Peyer's patch (tissue), 4 donors: ENCODE measurements around the gene TMEM131L. TPM values are rescaled to one million over a fixed set of nuclear protein-coding genes. Genes with fewer than 3 reads are reported as not detected.

Experiments
- DNase-seq, 3 donors: peaks; one replicate each; pipeline ENCODE4 v3.0.0-alpha.2; 2017 to 2019
- H3K27ac ChIP-seq, 4 donors: fragments of 200-600 bp; sonication (generic); one replicate each; pipeline ENCODE4 v1.5.1; 2016 to 2019
- H3K27me3 ChIP-seq, 2 donors: fragments of 200-600 bp; sonication (generic); one replicate each; pipeline ENCODE4 v1.5.1; 2019
- H3K36me3 ChIP-seq, 3 donors: fragments of 200-600 bp; sonication (generic); one replicate each; pipeline ENCODE4 v1.5.1; 2016 to 2019
- H3K4me1 ChIP-seq, 4 donors: fragments of 200-600 bp; sonication (generic); one replicate each; pipeline ENCODE4 v1.5.1; 2016 to 2019
- H3K4me3 ChIP-seq, 4 donors: fragments of 200-600 bp; sonication (generic); 1 replicate in 3 of 4; 2 replicates in 1 of 4; pipeline ENCODE4 v1.5.1; 2016 to 2019; ENCODE audit warnings: mild to moderate bottlenecking in 1 of 4
- H3K9me3 ChIP-seq, 4 donors: fragments of 200-600 bp; sonication (generic); one replicate each; pipeline ENCODE4 v1.5.1; 2016 to 2019; ENCODE audit warnings: mild to moderate bottlenecking in 1 of 4
- CTCF ChIP-seq, 6 experiments: fragments of 450-650 bp in 4 of 6; fragments of 200-600 bp in 2 of 6; sonication (generic) in 1 of 6; IDR thresholded peaks; one replicate each; pipeline ENCODE4 v1.5.1; 2017 to 2019; ENCODE audit warnings: antibody characterized with exemption in 6 of 6, mild to moderate bottlenecking in 3 of 6, moderate library complexity in 1 of 6
- POLR2A ChIP-seq, 2 donors: fragments of 450-650 bp; IDR thresholded peaks; one replicate each; pipeline ENCODE4 v1.5.1; 2017; ENCODE audit warnings: antibody characterized with exemption in 2 of 2, mild to moderate bottlenecking in 2 of 2, moderate library complexity in 2 of 2
- total RNA-seq, 4 donors: library from RNA; depleted of rRNA; stranded (reverse); fragments of >200 nt; gene quantifications; one replicate each; pipeline ENCODE4 v1.1.0, GENCODE V29; 2016

The TMEM131L gene
- total RNA-seq, 4 donors from 2014 or later: 5.2 to 54.5 (median 7.0) TPM

- no peak overlapping the region for H3K4me3 ChIP-seq
- DNase-seq: no peak
- H3K9me3 ChIP-seq: no peaks in the 10 kb centered on the region
- no peak overlapping the region for H3K27ac ChIP-seq
- peaks cover 0 to 25% (median 0%) of the 10 kb centered on the region in 3 donors for H3K36me3 ChIP-seq
- no peaks in the 10 kb centered on the region for H3K4me1 ChIP-seq
- no peak for TF ChIP-seq POLR2A (IDR thresholded peaks at IDR 0.05)
- TF ChIP-seq CTCF (IDR thresholded peaks at IDR 0.05): no peak
- no peaks in the 10 kb centered on the region for H3K27me3 ChIP-seq
Observed at GRCh38 chr4:153638011-153638410, 171.9 kb downstream of the TMEM131L start.

- TF ChIP-seq POLR2A (IDR thresholded peaks at IDR 0.05) (no peak), CTCF (IDR thresholded peaks at IDR 0.05) (no peak)
- no peaks in the 10 kb centered on the region for H3K27me3 ChIP-seq
- no peak overlapping the region for H3K4me3 ChIP-seq
- DNase-seq: no peak
- H3K9me3 ChIP-seq: no peaks in the 10 kb centered on the region
- no peaks in the 10 kb centered on the region for H3K4me1 ChIP-seq
- H3K36me3 ChIP-seq: peaks cover 0 to 24% (median 0%) of the 10 kb centered on the region in 3 donors
- no peak overlapping the region for H3K27ac ChIP-seq
Observed at GRCh38 chr4:153638999-153639398, 172.8 kb downstream of the TMEM131L start.

GRCh38 chr4:153639833-153640802, 174.0 kb downstream of the TMEM131L start:
- no peak for TF ChIP-seq CTCF (IDR thresholded peaks at IDR 0.05)
- no peak for TF ChIP-seq POLR2A (IDR thresholded peaks at IDR 0.05)
- no peaks in the 10 kb centered on the region for H3K9me3 ChIP-seq
- DNase-seq: no peak
- peaks cover 0 to 17% (median 0%) of the 10 kb centered on the region in 3 donors for H3K36me3 ChIP-seq
- no peak overlapping the region for H3K4me3 ChIP-seq
- H3K27me3 ChIP-seq: no peaks in the 10 kb centered on the region
- H3K4me1 ChIP-seq: no peaks in the 10 kb centered on the region
- no peak overlapping the region for H3K27ac ChIP-seq

- H3K27ac ChIP-seq: no peak overlapping the region
- H3K4me1 ChIP-seq: no peaks in the 10 kb centered on the region
- no peak for DNase-seq
- H3K4me3 ChIP-seq: no peak overlapping the region
- no peak for TF ChIP-seq POLR2A (IDR thresholded peaks at IDR 0.05)
- no peak for TF ChIP-seq CTCF (IDR thresholded peaks at IDR 0.05)
- no peaks in the 10 kb centered on the region for H3K9me3 ChIP-seq
- H3K36me3 ChIP-seq: peaks cover 0 to 4% (median 0%) of the 10 kb centered on the region in 3 donors
- H3K27me3 ChIP-seq: no peaks in the 10 kb centered on the region
Observed at GRCh38 chr4:153641532-153641931, 175.4 kb downstream of the TMEM131L start.

GRCh38 chr4:153643406-153644383, 177.5 kb downstream of the TMEM131L start:
- no peaks in the 10 kb centered on the region for H3K36me3 ChIP-seq
- DNase-seq: no peak
- H3K4me3 ChIP-seq: no peak overlapping the region
- H3K27me3 ChIP-seq: no peaks in the 10 kb centered on the region
- TF ChIP-seq POLR2A (IDR thresholded peaks at IDR 0.05) (no peak), CTCF (IDR thresholded peaks at IDR 0.05) (peak; percentile 28 to 78 (median 66))
- H3K9me3 ChIP-seq: no peaks in the 10 kb centered on the region
- H3K4me1 ChIP-seq: no peaks in the 10 kb centered on the region
- H3K27ac ChIP-seq: no peak overlapping the region
